ENCODE results near the gene MRPL40. TPM values are rescaled to one million over a fixed set of nuclear protein-coding genes. Genes with fewer than 3 reads are reported as not detected.

The MRPL40 gene
- total RNA-seq, 1 experiment from 2014 or later = 40.1 TPM

DNA sequence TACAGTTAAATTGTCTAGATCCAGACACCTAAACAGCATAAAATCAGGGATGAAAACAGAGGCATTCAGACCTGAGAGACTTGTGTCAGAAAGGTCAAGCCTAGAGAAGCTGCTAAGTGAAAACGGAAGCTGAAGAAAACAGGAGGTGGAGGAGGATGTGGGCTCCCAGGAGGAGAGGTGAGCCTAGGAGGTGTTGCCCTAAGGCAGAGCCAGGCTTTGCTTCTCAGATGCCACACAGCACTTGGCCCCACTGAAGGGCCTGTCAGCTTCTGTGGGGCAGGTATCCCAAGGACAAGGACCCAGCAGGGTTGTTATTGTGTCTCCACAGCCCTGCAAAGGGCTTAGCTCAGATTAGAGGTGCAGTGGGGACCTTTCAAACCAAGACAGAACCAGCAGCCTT, 32.2 kb downstream of the MRPL40 start:
- BruUV-seq (replicated peaks) = no TSS peak
- Histone ChIP-seq H3K27ac (ENCODE audit: low read depth, low read length) (no peak overlapping the region), H3K9me2 (ENCODE audit: insufficient read depth) (no peaks in the 10 kb centered on the region), H3K9ac (ENCODE audit: low read length) (no peak overlapping the region), H2AFZ (ENCODE audit: low read depth, low read length, poor library complexity, severe bottlenecking) (no peak overlapping the region), H3K9me3 (ENCODE audit: control insufficient read depth in 1 of 2, insufficient read depth in 1 of 2, low read depth in 1 of 2, low read length in 2 of 2) (no peaks in the 10 kb centered on the region), H3K4me3 (replicated peaks in 1 of 2; ENCODE audit: low read depth in 1 of 2, low read length in 2 of 2) (no peak overlapping the region), H4K20me1 (ENCODE audit: insufficient read depth) (no peaks in the 10 kb centered on the region), H3K4me2 (ENCODE audit: low read length) (no peak overlapping the region), H3K27me3 (ENCODE audit: insufficient read depth, low read length) (no peaks in the 10 kb centered on the region), H3K4me1 (ENCODE audit: control insufficient read depth in 1 of 2, insufficient read depth in 2 of 2, low read length in 2 of 2) (no peaks in the 10 kb centered on the region), H3K36me3 (ENCODE audit: control insufficient read depth in 1 of 2, insufficient read depth in 2 of 2, low read length in 2 of 2) (peaks cover 53 to 56% of the 10 kb centered on the region in 2 experiments), H3K79me2 (ENCODE audit: insufficient read depth, low read length) (peaks cover 15% of the 10 kb centered on the region)
- ChIA-PET POLR2A (no interaction called here), CTCF (interaction anchor here (1.1 kb wide), 1 partner anchor 10 kb away, joined by 5 read pairs; no protein-coding TSS in a partner anchor), RAD21 (ENCODE audit: low non-redundant PET in 1 of 2, low total read pairs in 2 of 2, uncharacterized antibody in 2 of 2, unreplicated experiment in 2 of 2) (no interaction called here)
- TF ChIP-seq EZH2phosphoT487 (IDR thresholded peaks at IDR 0.05; ENCODE audit: borderline replicate concordance) = no peak
- TF ChIP-seq CEBPB (IDR thresholded peaks at IDR 0.05; ENCODE audit: low read depth) = no peak
- TF ChIP-seq JUND (IDR thresholded peaks at IDR 0.05) = no peak
- TF ChIP-seq RAD21 (IDR thresholded peaks at IDR 0.05; ENCODE audit: low read depth) = no peak
- no peak for TF ChIP-seq ZFX (IDR thresholded peaks at IDR 0.05)
- no peak for TF ChIP-seq ELF1 (IDR thresholded peaks at IDR 0.05; ENCODE audit: borderline replicate concordance, low read depth)
- no peak for TF ChIP-seq SP1 (IDR thresholded peaks at IDR 0.05; ENCODE audit: low read depth)
- DNase-seq (ENCODE audit: low read depth, low spot score) (no peak), ATAC-seq (no peak)
- intact Hi-C loops (cut with micrococcal nuclease) = no loop called here

DNA sequence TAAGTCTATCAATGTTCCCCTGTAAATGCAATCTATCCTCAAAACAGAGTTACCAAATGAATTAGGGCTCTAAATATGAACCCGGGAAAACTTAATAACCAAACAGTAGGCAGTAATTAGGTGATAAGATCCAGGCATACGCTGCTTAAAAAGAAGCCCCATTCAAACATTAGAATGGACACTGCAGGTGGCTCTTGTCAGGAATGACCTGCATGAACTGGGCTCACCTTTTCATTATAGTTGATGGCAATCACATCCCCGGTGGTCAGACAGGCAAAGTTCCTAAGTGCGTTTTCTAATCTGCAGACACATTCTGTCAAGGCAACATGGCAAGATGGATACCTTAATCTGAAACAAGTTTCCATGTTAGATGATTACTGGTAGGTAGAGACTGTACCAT, 32.6 kb downstream of the MRPL40 start:
- H3K4me3 ChIP-seq (replicated peaks in 1 of 2; ENCODE audit: low read depth in 1 of 2, low read length in 2 of 2) = no peak overlapping the region
- H3K27me3 ChIP-seq (ENCODE audit: insufficient read depth, low read length) = no peaks in the 10 kb centered on the region
- ChIA-PET CTCF (interaction anchor here (1.1 kb wide), 1 partner anchor 9 kb away, joined by 5 read pairs; no protein-coding TSS in a partner anchor), POLR2A (interaction anchor here (1.1 kb wide), 1 partner anchor 15 kb away, joined by 3 read pairs; the partner anchor contains the start of gene CDC45), RAD21 (ENCODE audit: low non-redundant PET in 1 of 2, low total read pairs in 2 of 2, uncharacterized antibody in 2 of 2, unreplicated experiment in 2 of 2) (no interaction called here)
- H3K4me2 ChIP-seq (ENCODE audit: low read length) = no peak overlapping the region
- H3K36me3 ChIP-seq (ENCODE audit: control insufficient read depth in 1 of 2, insufficient read depth in 2 of 2, low read length in 2 of 2) = peaks cover 55 to 57% of the 10 kb centered on the region in 2 experiments
- no peak overlapping the region for H2AFZ ChIP-seq (ENCODE audit: low read depth, low read length, poor library complexity, severe bottlenecking)
- peaks cover 19% of the 10 kb centered on the region for H3K79me2 ChIP-seq (ENCODE audit: insufficient read depth, low read length)
- H3K4me1 ChIP-seq (ENCODE audit: control insufficient read depth in 1 of 2, insufficient read depth in 2 of 2, low read length in 2 of 2) = no peaks in the 10 kb centered on the region
- H3K9me2 ChIP-seq (ENCODE audit: insufficient read depth) = no peaks in the 10 kb centered on the region
- ATAC-seq (no peak), DNase-seq (ENCODE audit: low read depth, low spot score) (no peak)
- intact Hi-C loops (cut with micrococcal nuclease) = no loop called here
- H4K20me1 ChIP-seq (ENCODE audit: insufficient read depth) = no peaks in the 10 kb centered on the region
- H3K9me3 ChIP-seq (ENCODE audit: control insufficient read depth in 1 of 2, insufficient read depth in 1 of 2, low read depth in 1 of 2, low read length in 2 of 2) = no peaks in the 10 kb centered on the region
- no peak overlapping the region for H3K27ac ChIP-seq (ENCODE audit: low read depth, low read length)
- TF ChIP-seq CEBPB (IDR thresholded peaks at IDR 0.05; ENCODE audit: low read depth) (no peak), ZNF274 (IDR thresholded peaks at IDR 0.05; ENCODE audit: low read depth, low read length) (no peak), SIN3A (IDR thresholded peaks at IDR 0.05; ENCODE audit: low read depth) (no peak), SRF (IDR thresholded peaks at IDR 0.05; ENCODE audit: low read depth) (no peak), JUND (IDR thresholded peaks at IDR 0.05) (no peak), EZH2phosphoT487 (IDR thresholded peaks at IDR 0.05; ENCODE audit: borderline replicate concordance) (no peak), EGR1 (IDR thresholded peaks at IDR 0.05; ENCODE audit: low read depth) (no peak)
- TF ChIP-seq, protein P1, sequence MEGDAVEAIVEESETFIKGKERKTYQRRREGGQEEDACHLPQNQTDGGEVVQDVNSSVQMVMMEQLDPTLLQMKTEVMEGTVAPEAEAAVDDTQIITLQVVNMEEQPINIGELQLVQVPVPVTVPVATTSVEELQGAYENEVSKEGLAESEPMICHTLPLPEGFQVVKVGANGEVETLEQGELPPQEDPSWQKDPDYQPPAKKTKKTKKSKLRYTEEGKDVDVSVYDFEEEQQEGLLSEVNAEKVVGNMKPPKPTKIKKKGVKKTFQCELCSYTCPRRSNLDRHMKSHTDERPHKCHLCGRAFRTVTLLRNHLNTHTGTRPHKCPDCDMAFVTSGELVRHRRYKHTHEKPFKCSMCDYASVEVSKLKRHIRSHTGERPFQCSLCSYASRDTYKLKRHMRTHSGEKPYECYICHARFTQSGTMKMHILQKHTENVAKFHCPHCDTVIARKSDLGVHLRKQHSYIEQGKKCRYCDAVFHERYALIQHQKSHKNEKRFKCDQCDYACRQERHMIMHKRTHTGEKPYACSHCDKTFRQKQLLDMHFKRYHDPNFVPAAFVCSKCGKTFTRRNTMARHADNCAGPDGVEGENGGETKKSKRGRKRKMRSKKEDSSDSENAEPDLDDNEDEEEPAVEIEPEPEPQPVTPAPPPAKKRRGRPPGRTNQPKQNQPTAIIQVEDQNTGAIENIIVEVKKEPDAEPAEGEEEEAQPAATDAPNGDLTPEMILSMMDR (IDR thresholded peaks at IDR 0.05 in 2 of 3, conservative IDR thresholded peaks at IDR 0.05 in 1 of 3; ENCODE audit: borderline replicate concordance in 1 of 3, insufficient read depth in 1 of 3, low read depth in 2 of 3, low read length in 2 of 3) = no peak
- TF ChIP-seq, protein P2, sequence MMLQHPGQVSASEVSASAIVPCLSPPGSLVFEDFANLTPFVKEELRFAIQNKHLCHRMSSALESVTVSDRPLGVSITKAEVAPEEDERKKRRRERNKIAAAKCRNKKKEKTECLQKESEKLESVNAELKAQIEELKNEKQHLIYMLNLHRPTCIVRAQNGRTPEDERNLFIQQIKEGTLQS (IDR thresholded peaks at IDR 0.05) = no peak
- TF ChIP-seq, protein P3, sequence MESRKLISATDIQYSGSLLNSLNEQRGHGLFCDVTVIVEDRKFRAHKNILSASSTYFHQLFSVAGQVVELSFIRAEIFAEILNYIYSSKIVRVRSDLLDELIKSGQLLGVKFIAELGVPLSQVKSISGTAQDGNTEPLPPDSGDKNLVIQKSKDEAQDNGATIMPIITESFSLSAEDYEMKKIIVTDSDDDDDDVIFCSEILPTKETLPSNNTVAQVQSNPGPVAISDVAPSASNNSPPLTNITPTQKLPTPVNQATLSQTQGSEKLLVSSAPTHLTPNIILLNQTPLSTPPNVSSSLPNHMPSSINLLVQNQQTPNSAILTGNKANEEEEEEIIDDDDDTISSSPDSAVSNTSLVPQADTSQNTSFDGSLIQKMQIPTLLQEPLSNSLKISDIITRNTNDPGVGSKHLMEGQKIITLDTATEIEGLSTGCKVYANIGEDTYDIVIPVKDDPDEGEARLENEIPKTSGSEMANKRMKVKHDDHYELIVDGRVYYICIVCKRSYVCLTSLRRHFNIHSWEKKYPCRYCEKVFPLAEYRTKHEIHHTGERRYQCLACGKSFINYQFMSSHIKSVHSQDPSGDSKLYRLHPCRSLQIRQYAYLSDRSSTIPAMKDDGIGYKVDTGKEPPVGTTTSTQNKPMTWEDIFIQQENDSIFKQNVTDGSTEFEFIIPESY (IDR thresholded peaks at IDR 0.05; ENCODE audit: extremely low read depth, insufficient replicate concordance, low read length) = no peak
- no TSS peak for BruUV-seq (replicated peaks)
- H3K9ac ChIP-seq (ENCODE audit: low read length) = no peak overlapping the region
